Measurements from ENCODE around the gene PDE10A. TPM values are rescaled to one million over a fixed set of nuclear protein-coding genes. Genes with fewer than 3 reads are reported as not detected.
"Not testable (repeated sequence)": the region's sequence is repeated elsewhere in the genome, so short reads cannot be mapped to it uniquely, and the experiment has no call there.

Gene PDE10A
- total RNA-seq, 2 experiments from 2014 or later = not detected

- no peaks in the 10 kb centered on the region for H3K27me3 Mint-ChIP-seq
- H3K4me3 Mint-ChIP-seq = no peak overlapping the region
- H3K4me1 Mint-ChIP-seq = no peaks in the 10 kb centered on the region
- no peaks in the 10 kb centered on the region for H3K36me3 Mint-ChIP-seq
- H3K9me3 Mint-ChIP-seq = peaks cover 6% of the 10 kb centered on the region
- no peak overlapping the region for H3K27ac Mint-ChIP-seq
- no peak for DNase-seq
Observed at GRCh38 chr6:165488624-165489295, 174.3 kb downstream of the PDE10A start.

- no peak for DNase-seq
- Mint-ChIP-seq H3K9me3 (peaks cover 6% of the 10 kb centered on the region), H3K4me3 (no peak overlapping the region), H3K27me3 (no peaks in the 10 kb centered on the region), H3K4me1 (no peaks in the 10 kb centered on the region), H3K27ac (no peak overlapping the region), H3K36me3 (no peaks in the 10 kb centered on the region)
Observed at GRCh38 chr6:165487950-165488349, 175.1 kb downstream of the PDE10A start.

GRCh38 chr6:165487347-165487746 lies 175.7 kb downstream of the PDE10A start:
- Mint-ChIP-seq H3K27ac (no peak overlapping the region), H3K4me1 (no peaks in the 10 kb centered on the region), H3K27me3 (no peaks in the 10 kb centered on the region), H3K4me3 (no peak overlapping the region), H3K36me3 (no peaks in the 10 kb centered on the region), H3K9me3 (peaks cover 4% of the 10 kb centered on the region)
- no peak for DNase-seq

GRCh38 chr6:165486183-165487137 lies 176.6 kb downstream of the PDE10A start:
- no peak for DNase-seq
- H3K36me3 Mint-ChIP-seq = no peaks in the 10 kb centered on the region
- H3K27me3 Mint-ChIP-seq = no peaks in the 10 kb centered on the region
- no peaks in the 10 kb centered on the region for H3K4me1 Mint-ChIP-seq
- H3K9me3 Mint-ChIP-seq = peaks cover 2% of the 10 kb centered on the region
- H3K27ac Mint-ChIP-seq = no peak overlapping the region
- H3K4me3 Mint-ChIP-seq = no peak overlapping the region

GRCh38 chr6:165484178-165484889 lies 178.7 kb downstream of the PDE10A start:
- no peak overlapping the region for H3K27ac Mint-ChIP-seq
- H3K4me3 Mint-ChIP-seq = no peak overlapping the region
- no peaks in the 10 kb centered on the region for H3K4me1 Mint-ChIP-seq
- H3K27me3 Mint-ChIP-seq = no peaks in the 10 kb centered on the region
- no peak for DNase-seq
- H3K36me3 Mint-ChIP-seq = no peaks in the 10 kb centered on the region
- peaks cover 2% of the 10 kb centered on the region for H3K9me3 Mint-ChIP-seq

GRCh38 chr6:165481921-165482320 lies 181.1 kb downstream of the PDE10A start:
- H3K36me3 Mint-ChIP-seq = no peaks in the 10 kb centered on the region
- H3K27ac Mint-ChIP-seq = no peak overlapping the region

GRCh38 chr6:165480916-165481315 lies 182.1 kb downstream of the PDE10A start:
- Mint-ChIP-seq H3K9me3 (peaks cover 2% of the 10 kb centered on the region), H3K27ac (no peak overlapping the region), H3K4me1 (no peaks in the 10 kb centered on the region), H3K27me3 (no peaks in the 10 kb centered on the region), H3K4me3 (no peak overlapping the region), H3K36me3 (no peaks in the 10 kb centered on the region)
- no peak for DNase-seq

More at GRCh38 chr6:165481921-165482320, 181.1 kb downstream of the PDE10A start:
- DNase-seq = no peak
- Mint-ChIP-seq H3K4me1 (no peaks in the 10 kb centered on the region), H3K4me3 (no peak overlapping the region), H3K9me3 (peaks cover 2% of the 10 kb centered on the region), H3K27me3 (no peaks in the 10 kb centered on the region)

- Mint-ChIP-seq H3K36me3 (no peaks in the 10 kb centered on the region), H3K27me3 (no peaks in the 10 kb centered on the region), H3K27ac (no peak overlapping the region), H3K4me3 (no peak overlapping the region), H3K4me1 (no peaks in the 10 kb centered on the region), H3K9me3 (no peaks in the 10 kb centered on the region)
- no peak for DNase-seq
Observed at GRCh38 chr6:165478581-165478980, 184.5 kb downstream of the PDE10A start.

GRCh38 chr6:165469483-165469882 lies 193.6 kb downstream of the PDE10A start:
- DNase-seq = no peak

GRCh38 chr6:165468340-165469235 lies 194.5 kb downstream of the PDE10A start:
- H3K27me3 Mint-ChIP-seq = no peaks in the 10 kb centered on the region
- no peak overlapping the region for H3K4me3 Mint-ChIP-seq
- no peak overlapping the region for H3K27ac Mint-ChIP-seq
- H3K9me3 Mint-ChIP-seq = peaks cover 5% of the 10 kb centered on the region
- no peaks in the 10 kb centered on the region for H3K36me3 Mint-ChIP-seq
- H3K4me1 Mint-ChIP-seq = no peaks in the 10 kb centered on the region
- DNase-seq = no peak

More at GRCh38 chr6:165469483-165469882, 193.6 kb downstream of the PDE10A start:
- Mint-ChIP-seq H3K4me1 (no peaks in the 10 kb centered on the region), H3K27me3 (no peaks in the 10 kb centered on the region), H3K4me3 (no peak overlapping the region), H3K9me3 (peaks cover 1% of the 10 kb centered on the region), H3K36me3 (no peaks in the 10 kb centered on the region), H3K27ac (no peak overlapping the region)

- H3K27me3 Mint-ChIP-seq, DNase-seq, H3K4me3 Mint-ChIP-seq, H3K36me3 Mint-ChIP-seq, H3K27ac Mint-ChIP-seq, H3K4me1 Mint-ChIP-seq: not testable (repeated sequence)
- H3K9me3 Mint-ChIP-seq = peaks cover 10% of the 10 kb centered on the region
Observed at GRCh38 chr6:165463499-165463898, 199.5 kb downstream of the PDE10A start.

GRCh38 chr6:165459605-165460301 lies 203.3 kb downstream of the PDE10A start:
- not testable (repeated sequence) for H3K27me3 Mint-ChIP-seq, DNase-seq, H3K36me3 Mint-ChIP-seq, H3K4me3 Mint-ChIP-seq, H3K27ac Mint-ChIP-seq, H3K4me1 Mint-ChIP-seq
- H3K9me3 Mint-ChIP-seq = peaks cover 10% of the 10 kb centered on the region

- Mint-ChIP-seq H3K27ac (no peak overlapping the region), H3K4me3 (no peak overlapping the region), H3K9me3 (peaks cover 5% of the 10 kb centered on the region), H3K27me3 (peaks cover 5% of the 10 kb centered on the region), H3K4me1 (no peaks in the 10 kb centered on the region), H3K36me3 (no peaks in the 10 kb centered on the region)
- no peak for DNase-seq
Observed at GRCh38 chr6:165458134-165458533, 204.9 kb downstream of the PDE10A start.

GRCh38 chr6:165456286-165456685 lies 206.8 kb downstream of the PDE10A start:
- Mint-ChIP-seq H3K27me3 (peaks cover 5% of the 10 kb centered on the region), H3K36me3 (no peaks in the 10 kb centered on the region), H3K9me3 (no peaks in the 10 kb centered on the region), H3K4me1 (no peaks in the 10 kb centered on the region), H3K4me3 (no peak overlapping the region), H3K27ac (no peak overlapping the region)
- DNase-seq = no peak

Measured in activated naive CD8-positive, alpha-beta T cell treated with anti-CD3 and anti-CD28 coated beads for 36 hours (primary cell).